Measurements from ENCODE around the gene TTC33. TPM values are rescaled to one million over a fixed set of nuclear protein-coding genes. Genes with fewer than 3 reads are reported as not detected.

Gene TTC33
- polyA plus RNA-seq, 1 of the 3 experiments (the other 2 are of a cell fraction), result 2.2 TPM

GRCh38 chr5:40584054-40584453 is 171.7 kb downstream of the TTC33 start:
- 6% methylated on average over 2 of the region's 2 CpGs for WGBS (ENCODE audit: low lambda C conversion rate)
- no peak overlapping the region for H3K4me3 ChIP-seq (ENCODE audit: low read depth in 2 of 2, low read length in 1 of 2)

GRCh38 chr5:40578501-40579451 is 177.0 kb downstream of the TTC33 start:
- H3K4me2 ChIP-seq, result no peak overlapping the region
- H3K9ac ChIP-seq, result no peak overlapping the region
- POLR2A ChIA-PET, result no interaction called here
- TF ChIP-seq CHD2 (IDR thresholded peaks at IDR 0.05; ENCODE audit: low read length, partially characterized antibody), result no peak
- TF ChIP-seq FOXM1 (IDR thresholded peaks at IDR 0.05; ENCODE audit: low read depth), result no peak
- no peak for TF ChIP-seq RCOR1 (IDR thresholded peaks at IDR 0.05; ENCODE audit: low read length)
- no peak for TF ChIP-seq SIN3A (IDR thresholded peaks at IDR 0.05; ENCODE audit: borderline replicate concordance, low read depth, low read length)
- TF ChIP-seq MXI1 (IDR thresholded peaks at IDR 0.05; ENCODE audit: low read depth, low read length), result no peak
- no peak for TF ChIP-seq RAD21 (IDR thresholded peaks at IDR 0.05; ENCODE audit: low read length)
- no peak for TF ChIP-seq NFIC (IDR thresholded peaks at IDR 0.05; ENCODE audit: borderline replicate concordance)
- TF ChIP-seq MEF2A (IDR thresholded peaks at IDR 0.05; ENCODE audit: borderline replicate concordance, low read depth), result no peak
- TF ChIP-seq MAX (IDR thresholded peaks at IDR 0.05; ENCODE audit: low read depth), result no peak
- no peak for TF ChIP-seq SMC3 (IDR thresholded peaks at IDR 0.05; ENCODE audit: low read depth, low read length)
- no peak for TF ChIP-seq IRF3 (IDR thresholded peaks at IDR 0.05; ENCODE audit: low read depth, low read length)
- TF ChIP-seq GATA2 (CRISPR knock-in tag; IDR thresholded peaks at IDR 0.05), result no peak
- no peak for TF ChIP-seq ELF1 (IDR thresholded peaks at IDR 0.05)
- CTCF ChIA-PET, result no interaction called here
- no peak overlapping the region for H2AFZ ChIP-seq (ENCODE audit: low read depth)
- no peaks in the 10 kb centered on the region for H3K9me3 ChIP-seq
- no peaks in the 10 kb centered on the region for H4K20me1 ChIP-seq (ENCODE audit: insufficient read depth)
- H3K79me2 ChIP-seq (ENCODE audit: insufficient read depth), result no peaks in the 10 kb centered on the region
- H3K27ac ChIP-seq (ENCODE audit: low read depth in 2 of 2, low read length in 1 of 2), result no peak overlapping the region
- H3K4me3 ChIP-seq (ENCODE audit: low read depth in 2 of 2, low read length in 1 of 2), result no peak overlapping the region
- H3K36me3 ChIP-seq (replicated peaks in 1 of 2; ENCODE audit: control insufficient read depth in 1 of 2, insufficient read depth in 2 of 2, low read length in 1 of 2), result no peaks in the 10 kb centered on the region
- H3F3A ChIP-seq (replicated peaks; ENCODE audit: insufficient read depth), result no peaks in the 10 kb centered on the region
- WGBS (ENCODE audit: low lambda C conversion rate), result 36% methylated on average over 9 of the region's 9 CpGs
- H3K9me2 ChIP-seq, result no peaks in the 10 kb centered on the region
- DNase-seq, result no peak
- no peaks in the 10 kb centered on the region for H3K4me1 ChIP-seq (ENCODE audit: control insufficient read depth in 1 of 2, insufficient read depth in 2 of 2, low read depth in 1 of 2, low read length in 1 of 2)
- peaks cover 11% of the 10 kb centered on the region; the same call in 1 of the 2 replicates for H3K27me3 ChIP-seq (ENCODE audit: insufficient read depth)

More at GRCh38 chr5:40584054-40584453, 171.7 kb downstream of the TTC33 start:
- no peak overlapping the region for H3K4me2 ChIP-seq
- H3K9me2 ChIP-seq, result no peaks in the 10 kb centered on the region
- H3K79me2 ChIP-seq (ENCODE audit: insufficient read depth), result no peaks in the 10 kb centered on the region
- no peak overlapping the region for H3K27ac ChIP-seq (ENCODE audit: low read depth in 2 of 2, low read length in 1 of 2)
- ChIA-PET CTCF (no interaction called here), POLR2A (no interaction called here)
- H3K9me3 ChIP-seq, result no peaks in the 10 kb centered on the region
- H3K4me1 ChIP-seq (ENCODE audit: control insufficient read depth in 1 of 2, insufficient read depth in 2 of 2, low read depth in 1 of 2, low read length in 1 of 2), result no peaks in the 10 kb centered on the region
- DNase-seq, result no peak
- no peaks in the 10 kb centered on the region; the same call in 1 of the 2 replicates for H3K27me3 ChIP-seq (ENCODE audit: insufficient read depth)
- TF ChIP-seq POLR2AphosphoS5 (IDR thresholded peaks at IDR 0.05; ENCODE audit: low read depth, low read length) (no peak), RAD21 (IDR thresholded peaks at IDR 0.05; ENCODE audit: low read length) (no peak), SIN3A (IDR thresholded peaks at IDR 0.05; ENCODE audit: borderline replicate concordance, low read depth, low read length) (no peak), RFX5 (IDR thresholded peaks at IDR 0.05; ENCODE audit: low read length) (no peak), CHD2 (IDR thresholded peaks at IDR 0.05; ENCODE audit: low read length, partially characterized antibody) (no peak), IRF3 (IDR thresholded peaks at IDR 0.05; ENCODE audit: low read depth, low read length) (no peak), TCF12 (IDR thresholded peaks at IDR 0.05) (no peak), YY1 (IDR thresholded peaks at IDR 0.05; ENCODE audit: low read depth) (no peak), EP300 (IDR thresholded peaks at IDR 0.05; ENCODE audit: borderline replicate concordance in 1 of 2, low read depth in 1 of 2, low read length in 1 of 2) (no peak), RCOR1 (IDR thresholded peaks at IDR 0.05; ENCODE audit: low read length) (no peak), FOXM1 (IDR thresholded peaks at IDR 0.05; ENCODE audit: low read depth) (no peak), RXRA (IDR thresholded peaks at IDR 0.05; ENCODE audit: borderline replicate concordance, low read depth) (no peak), MEF2A (IDR thresholded peaks at IDR 0.05; ENCODE audit: borderline replicate concordance, low read depth) (no peak), MXI1 (IDR thresholded peaks at IDR 0.05; ENCODE audit: low read depth, low read length) (no peak)
- no peak overlapping the region for H3K9ac ChIP-seq
- H4K20me1 ChIP-seq (ENCODE audit: insufficient read depth), result no peaks in the 10 kb centered on the region
- no peaks in the 10 kb centered on the region for H3K36me3 ChIP-seq (replicated peaks in 1 of 2; ENCODE audit: control insufficient read depth in 1 of 2, insufficient read depth in 2 of 2, low read length in 1 of 2)
- H3F3A ChIP-seq (replicated peaks; ENCODE audit: insufficient read depth), result no peaks in the 10 kb centered on the region
- no peak overlapping the region for H2AFZ ChIP-seq (ENCODE audit: low read depth)

All from SK-N-SH (cell line).